AG04450 (cell line): ENCODE results near the gene FARS2. TPM values are rescaled to one million over a fixed set of nuclear protein-coding genes. Genes with fewer than 3 reads are reported as not detected.

Source experiments
- CTCF ChIA-PET: fragments of 300-600, 350-600 bp; formaldehyde crosslinking; extraction: SDS; loops from one replicate; lab custom pipeline; 2022; ENCODE audit warnings: antibody characterized with exemption, inconsistent platforms; lab: Charles Lee
- POLR2A ChIA-PET: fragments of 350-600 bp; formaldehyde crosslinking; extraction: SDS; loops from one replicate; lab custom pipeline; 2021; ENCODE audit warnings: antibody characterized with exemption, inconsistent platforms; lab: Yijun Ruan, JAX
- DNase-seq: peaks from one replicate; pipeline ENCODE4 v3.0.0-alpha.2; 2011; ENCODE audit warnings: low read depth, low spot score
- H3K27ac ChIP-seq: one replicate; pipeline ENCODE4 v1.5.1; 2012; ENCODE audit warnings: low read depth, low read length, control low read depth
- H3K27me3 ChIP-seq: one replicate; pipeline ENCODE4 v1.6.0; 2012; ENCODE audit warnings: low read length; ENCODE audit not compliant: control insufficient read depth, insufficient read depth
- H3K4me3 ChIP-seq: 2 replicates; pipeline ENCODE4 v1.5.1; 2011; ENCODE audit warnings: mild to moderate bottlenecking, low read depth, low read length, control low read depth
- H3K9me3 ChIP-seq: 2 replicates; pipeline ENCODE4 v1.5.1; 2012; ENCODE audit warnings: low read length; ENCODE audit not compliant: control insufficient read depth, insufficient read depth
- CTCF ChIP-seq: IDR thresholded peaks from 2 replicates; pipeline ENCODE4 v1.5.1; 2011; ENCODE audit warnings: low read depth, low read length, control low read depth, inconsistent platforms
- polyA plus RNA-seq: library from polyadenylated mRNA; depleted of rRNA; stranded (reverse); fragments of >200 nt; gene quantifications from 2 replicates; pipeline ENCODE4 v1.2.3, GENCODE V29; 2011

Gene FARS2
- polyA plus RNA-seq, 1 experiment: 14.0 TPM

DNA sequence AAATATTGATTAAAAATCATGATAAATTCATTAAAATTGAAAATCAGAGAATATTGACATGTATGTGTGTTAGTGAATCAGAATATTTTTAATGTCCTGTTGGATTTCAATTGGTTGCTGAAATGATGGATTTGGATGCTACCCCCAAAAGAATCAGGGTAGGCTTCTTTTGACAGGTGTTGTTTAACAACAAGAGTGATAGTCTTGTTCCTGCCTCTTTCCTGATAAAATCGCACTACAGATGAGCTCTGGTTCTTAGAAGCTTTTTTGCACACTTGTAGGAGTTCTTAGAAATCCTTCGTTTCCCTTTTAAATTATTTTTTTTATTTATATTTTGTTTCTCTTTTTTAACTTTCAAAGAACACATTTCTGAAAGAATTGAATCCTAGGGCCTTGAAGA, 259.5 kb downstream of the FARS2 start:
- no peak for DNase-seq
- TF ChIP-seq CTCF: no peak
- H3K9me3 ChIP-seq: no peaks in the 10 kb centered on the region
- no peaks in the 10 kb centered on the region for H3K27me3 ChIP-seq
- H3K4me3 ChIP-seq: no peak overlapping the region
- no peak overlapping the region for H3K27ac ChIP-seq
- ChIA-PET POLR2A (no interaction called here), CTCF (interaction anchor here (1.6 kb wide), 1 partner anchor 50 kb away, joined by 5 read pairs; no protein-coding TSS in a partner anchor)

- Histone ChIP-seq H3K27ac (no peak overlapping the region), H3K27me3 (no peaks in the 10 kb centered on the region), H3K4me3 (no peak overlapping the region), H3K9me3 (no peaks in the 10 kb centered on the region)
- no peak for TF ChIP-seq CTCF
- POLR2A ChIA-PET: no interaction called here
- CTCF ChIA-PET: interaction anchor here (0.5 to 1.6 kb wide), 2 partner anchors 50 to 112 kb away, joined by 3 to 5 read pairs; no protein-coding TSS in a partner anchor
- no peak for DNase-seq
Measured at GRCh38 chr6:5521322-5521721, 260.0 kb downstream of the FARS2 start.

- H3K9me3 ChIP-seq: no peaks in the 10 kb centered on the region
- DNase-seq: no peak
- CTCF ChIA-PET: interaction anchor here (1.6 kb wide), 1 partner anchor 51 kb away, joined by 5 read pairs; no protein-coding TSS in a partner anchor
- H3K27ac ChIP-seq: no peak overlapping the region
- no peaks in the 10 kb centered on the region for H3K27me3 ChIP-seq
- no peak overlapping the region for H3K4me3 ChIP-seq
- POLR2A ChIA-PET: no interaction called here
- TF ChIP-seq CTCF: no peak
Measured at GRCh38 chr6:5522147-5522546, 260.8 kb downstream of the FARS2 start.

DNA sequence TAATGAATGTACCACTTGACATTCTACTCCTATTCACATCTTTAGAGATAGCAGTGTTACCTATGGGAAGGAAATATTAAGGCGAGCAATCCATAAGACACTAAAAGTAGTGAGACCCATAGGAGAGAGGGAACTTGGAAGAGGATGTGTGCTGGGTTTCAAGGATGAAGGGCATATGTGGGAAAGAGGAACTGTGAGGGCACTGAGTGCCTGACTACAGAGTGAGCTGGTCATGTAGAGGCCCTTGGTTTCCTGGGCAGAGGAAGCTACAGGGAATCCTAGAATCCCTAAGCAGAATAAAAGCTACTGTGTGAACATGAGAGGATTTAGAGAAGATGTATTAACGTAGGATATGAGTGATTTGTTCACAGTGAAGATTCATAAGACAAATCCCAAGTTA, 262.8 kb downstream of the FARS2 start:
- POLR2A ChIA-PET: no interaction called here
- TF ChIP-seq CTCF: no peak
- Histone ChIP-seq H3K27me3 (no peaks in the 10 kb centered on the region), H3K9me3 (no peaks in the 10 kb centered on the region), H3K4me3 (no peak overlapping the region), H3K27ac (no peak overlapping the region)
- no peak for DNase-seq
- CTCF ChIA-PET: interaction anchor here (0.8 kb wide), 1 partner anchor 53 kb away, joined by 3 read pairs; no protein-coding TSS in a partner anchor

DNA sequence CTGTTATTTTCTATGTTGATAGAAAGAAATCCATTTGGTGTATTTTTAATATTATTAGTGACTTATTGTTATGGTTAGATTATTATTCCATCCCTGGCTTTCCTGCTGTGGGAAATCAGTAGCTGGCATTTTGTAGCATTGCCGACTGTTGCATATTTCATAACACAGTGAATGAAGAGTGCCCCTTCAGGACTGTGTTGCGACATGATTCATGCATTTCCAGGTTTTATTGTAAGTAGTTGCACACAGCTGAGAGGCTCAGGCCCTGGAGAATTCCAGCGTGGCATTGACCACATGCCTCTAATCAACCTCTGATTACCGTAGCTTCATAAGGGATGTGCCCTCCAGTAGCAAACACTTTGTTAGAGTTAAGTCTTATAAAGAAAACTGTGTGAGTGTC, 263.9 kb downstream of the FARS2 start:
- POLR2A ChIA-PET: no interaction called here
- CTCF ChIA-PET: interaction anchor here (0.7 kb wide), 1 partner anchor 381 kb away, joined by 3 read pairs; no protein-coding TSS in a partner anchor
- H3K27ac ChIP-seq: no peak overlapping the region

More for the DNA sequence above, 263.9 kb downstream of the FARS2 start:
- DNase-seq: no peak
- H3K4me3 ChIP-seq: no peak overlapping the region
- H3K9me3 ChIP-seq: no peaks in the 10 kb centered on the region
- H3K27me3 ChIP-seq: no peaks in the 10 kb centered on the region
- TF ChIP-seq CTCF: no peak
